Kidney epithelial cell (primary cell): ENCODE data around the gene GFI1. TPM values are rescaled to one million over a fixed set of nuclear protein-coding genes. Genes with fewer than 3 reads are reported as not detected.

Source experiments
- DNase-seq: peaks from one replicate; pipeline ENCODE4 v3.0.0-alpha.2; 2010; ENCODE audit warnings: low read depth
- H3K27me3 ChIP-seq: 2 replicates; pipeline ENCODE4 v1.6.0; 2011; ENCODE audit warnings: low read length; ENCODE audit not compliant: control insufficient read depth, insufficient read depth
- H3K36me3 ChIP-seq: 2 replicates; pipeline ENCODE4 v1.5.1; 2011; ENCODE audit warnings: low read length; ENCODE audit not compliant: control insufficient read depth, insufficient read depth
- H3K4me3 ChIP-seq: 2 replicates; pipeline ENCODE4 v1.5.1; 2011; ENCODE audit warnings: low read depth, mild to moderate bottlenecking, control low read depth, low read length
- total RNA-seq: library from RNA; depleted of rRNA; stranded (reverse); fragments of >200 nt; gene quantifications from 2 replicates; pipeline ENCODE4 v1.2.3, GENCODE V29; 2015
- TF ChIP-seq, protein P1 (sequence below): IDR thresholded peaks from 2 replicates; pipeline ENCODE4 v1.5.1; 2011; ENCODE audit warnings: mild to moderate bottlenecking, moderate library complexity, low read length, control low read depth, inconsistent platforms; ENCODE audit not compliant: insufficient read depth, poor library complexity, severe bottlenecking

The GFI1 gene
- total RNA-seq, 1 donor from 2014 or later: 1.3 TPM

DNA sequence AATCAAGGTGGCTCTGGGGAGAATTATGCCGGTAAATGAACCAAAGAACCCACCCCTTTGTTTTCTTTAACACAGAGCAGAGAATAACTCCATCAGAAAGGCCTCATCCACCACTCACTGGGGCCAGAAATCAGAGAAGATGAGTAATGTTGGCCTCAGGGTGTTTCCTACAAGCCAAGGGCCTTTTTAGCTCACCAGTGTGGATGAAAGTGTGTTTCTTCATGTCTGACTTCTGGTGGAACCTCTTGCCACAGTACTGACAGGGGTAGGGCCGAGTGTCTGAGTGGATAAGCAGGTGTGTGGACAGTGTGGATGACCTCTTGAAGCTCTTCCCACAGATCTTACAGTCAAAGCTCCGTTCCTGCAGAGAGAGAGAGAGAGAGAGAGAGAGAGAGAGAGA, 8.3 kb downstream of the GFI1 start:
- DNase-seq: no peak
- H3K27me3 ChIP-seq: peaks cover 67% of the 10 kb centered on the region
- TF ChIP-seq, protein P1, sequence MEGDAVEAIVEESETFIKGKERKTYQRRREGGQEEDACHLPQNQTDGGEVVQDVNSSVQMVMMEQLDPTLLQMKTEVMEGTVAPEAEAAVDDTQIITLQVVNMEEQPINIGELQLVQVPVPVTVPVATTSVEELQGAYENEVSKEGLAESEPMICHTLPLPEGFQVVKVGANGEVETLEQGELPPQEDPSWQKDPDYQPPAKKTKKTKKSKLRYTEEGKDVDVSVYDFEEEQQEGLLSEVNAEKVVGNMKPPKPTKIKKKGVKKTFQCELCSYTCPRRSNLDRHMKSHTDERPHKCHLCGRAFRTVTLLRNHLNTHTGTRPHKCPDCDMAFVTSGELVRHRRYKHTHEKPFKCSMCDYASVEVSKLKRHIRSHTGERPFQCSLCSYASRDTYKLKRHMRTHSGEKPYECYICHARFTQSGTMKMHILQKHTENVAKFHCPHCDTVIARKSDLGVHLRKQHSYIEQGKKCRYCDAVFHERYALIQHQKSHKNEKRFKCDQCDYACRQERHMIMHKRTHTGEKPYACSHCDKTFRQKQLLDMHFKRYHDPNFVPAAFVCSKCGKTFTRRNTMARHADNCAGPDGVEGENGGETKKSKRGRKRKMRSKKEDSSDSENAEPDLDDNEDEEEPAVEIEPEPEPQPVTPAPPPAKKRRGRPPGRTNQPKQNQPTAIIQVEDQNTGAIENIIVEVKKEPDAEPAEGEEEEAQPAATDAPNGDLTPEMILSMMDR: no peak
- H3K36me3 ChIP-seq: no peaks in the 10 kb centered on the region
- no peak overlapping the region for H3K4me3 ChIP-seq

DNA sequence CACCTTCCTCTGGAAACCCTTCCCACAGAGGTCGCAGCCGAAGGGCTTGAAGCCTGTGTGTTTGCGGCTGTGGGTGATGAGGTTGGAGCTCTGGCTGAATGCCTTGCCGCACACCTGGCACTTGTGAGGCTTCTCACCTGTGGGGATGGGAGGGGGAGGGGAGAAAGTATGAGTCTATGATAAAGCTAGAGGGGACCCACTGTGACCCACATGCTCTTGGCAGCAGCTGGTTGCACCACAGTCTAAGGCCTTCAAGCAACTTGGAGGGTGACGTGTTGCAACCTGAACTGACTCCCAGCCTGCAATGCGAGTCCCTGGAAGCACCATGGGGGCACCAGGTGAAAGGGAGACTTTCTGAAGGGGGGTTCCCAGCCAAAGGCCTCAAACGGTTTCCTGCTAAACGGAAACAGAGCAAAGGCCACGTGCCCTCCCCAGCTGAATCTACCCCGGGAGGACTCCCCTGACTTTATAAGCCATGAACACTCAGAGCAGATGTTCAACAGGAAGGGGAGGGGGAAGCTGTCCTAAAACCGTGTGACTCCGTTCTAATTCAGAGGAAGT, 10.6 kb downstream of the GFI1 start:
- no peaks in the 10 kb centered on the region for H3K36me3 ChIP-seq
- DNase-seq: no peak
- TF ChIP-seq, protein P1: no peak
- peaks cover 49% of the 10 kb centered on the region for H3K27me3 ChIP-seq
- H3K4me3 ChIP-seq: no peak overlapping the region

DNA sequence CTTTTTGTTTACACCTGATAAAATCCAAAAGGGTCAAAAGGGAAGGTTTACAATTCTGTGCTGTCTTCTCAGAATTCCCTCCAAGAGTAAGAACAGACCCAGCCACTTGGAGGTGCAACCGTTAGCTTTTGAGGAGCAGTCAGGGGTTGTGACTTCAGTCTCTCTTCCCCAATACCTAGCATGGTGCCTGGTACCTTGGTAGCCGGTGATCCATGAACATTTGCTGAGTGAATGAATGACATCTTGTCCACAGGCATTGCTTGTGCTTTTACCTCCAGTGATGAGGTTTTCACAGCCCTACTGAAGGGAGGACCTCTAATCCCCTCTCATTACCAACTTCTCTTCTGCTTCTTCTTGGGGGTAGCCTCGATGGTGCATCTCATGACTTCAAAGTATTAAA, 11.7 kb downstream of the GFI1 start:
- Histone ChIP-seq H3K4me3 (no peak overlapping the region), H3K36me3 (no peaks in the 10 kb centered on the region), H3K27me3 (peaks cover 38% of the 10 kb centered on the region)
- no peak for DNase-seq
- TF ChIP-seq, protein P1: no peak

DNA sequence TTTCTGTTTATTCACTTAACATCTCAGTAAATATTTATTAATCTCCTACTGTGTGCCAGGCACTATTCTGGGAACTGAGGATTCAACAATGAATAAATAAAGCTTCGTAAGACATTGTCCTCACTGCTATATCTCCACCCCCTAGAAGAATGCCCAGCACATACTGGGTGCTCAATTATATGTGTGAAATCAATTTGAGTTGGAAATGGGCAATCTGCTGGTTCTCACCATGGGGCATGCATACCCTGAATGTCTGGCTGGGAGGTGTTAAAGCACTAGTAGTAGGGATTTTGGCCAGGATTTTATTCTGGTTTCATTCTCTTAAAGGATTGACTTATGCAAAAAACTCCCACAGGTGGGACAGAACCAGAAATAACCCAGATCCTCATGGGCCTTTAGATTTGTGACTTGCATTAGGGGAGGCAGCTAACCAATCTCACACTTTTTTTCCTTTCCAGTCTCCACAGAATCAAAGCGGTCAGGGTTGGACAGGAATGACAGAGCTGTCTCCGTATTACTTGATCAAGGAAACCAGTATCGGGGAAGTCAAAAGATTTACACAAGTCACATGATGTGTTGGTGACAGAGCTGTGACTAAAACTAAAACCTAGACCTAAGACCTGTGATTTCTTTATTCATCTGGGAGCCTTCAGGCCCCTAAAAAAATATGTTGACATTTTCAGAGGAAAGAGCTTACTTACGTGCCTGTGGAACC, 12.8 kb downstream of the GFI1 start:
- H3K27me3 ChIP-seq: peaks cover 27% of the 10 kb centered on the region
- TF ChIP-seq, protein P1: no peak
- H3K36me3 ChIP-seq: no peaks in the 10 kb centered on the region
- no peak overlapping the region for H3K4me3 ChIP-seq
- no peak for DNase-seq

DNA sequence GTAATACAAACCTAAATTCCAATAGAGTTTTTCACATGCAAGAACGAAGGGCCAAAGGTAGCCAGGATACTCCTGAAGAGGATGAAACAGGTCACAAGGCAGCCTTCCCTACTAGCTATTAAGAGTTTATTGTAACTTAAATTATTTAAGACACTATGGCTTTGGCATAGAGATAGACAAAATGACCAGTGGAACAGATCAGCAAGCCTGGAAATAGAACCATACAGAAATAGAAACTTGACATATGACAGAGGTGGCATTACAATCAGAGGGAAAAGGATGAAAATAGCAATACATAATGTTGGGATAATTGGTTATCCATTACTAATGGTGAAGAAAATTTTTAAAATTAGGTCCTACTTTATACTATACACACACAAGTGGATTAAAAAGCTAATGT, 16.5 kb downstream of the GFI1 start:
- TF ChIP-seq, protein P1: no peak
- DNase-seq: no peak
- no peaks in the 10 kb centered on the region for H3K36me3 ChIP-seq
- no peak overlapping the region for H3K4me3 ChIP-seq
- H3K27me3 ChIP-seq: peaks cover 11% of the 10 kb centered on the region
